Measurements from ENCODE around the gene HPCAL1. TPM values are rescaled to one million over a fixed set of nuclear protein-coding genes. Genes with fewer than 3 reads are reported as not detected.

HPCAL1 gene
- total and polyA plus RNA-seq, 2 donors (not counting 1 experiment from before 2014, with no cell fraction given): 60.3 to 65.1 TPM

- H3K36me3 ChIP-seq (replicated peaks in 1 of 2; ENCODE audit: control extremely low read depth in 1 of 2, control insufficient read depth in 1 of 2, extremely low read depth in 1 of 2, insufficient read depth in 2 of 2, low read length in 1 of 2): peaks cover 0 to under 1% of the 10 kb centered on the region in 2 experiments
- no peaks in the 10 kb centered on the region for H3K27me3 Mint-ChIP-seq
- H2AFZ ChIP-seq (ENCODE audit: insufficient read depth, low read depth, low read length, poor library complexity, severe bottlenecking): no peak overlapping the region
- H3K4me3 ChIP-seq (ENCODE audit: control extremely low read depth in 1 of 5, extremely low read depth in 1 of 5, insufficient read depth in 1 of 5, low read depth in 2 of 5, low read length in 4 of 5): no peak overlapping the region
- no peaks in the 10 kb centered on the region for H3K27me3 ChIP-seq (replicated peaks in 1 of 4; ENCODE audit: control extremely low read depth in 1 of 4, control insufficient read depth in 3 of 4, insufficient read depth in 4 of 4, low read length in 3 of 4)
- H3K27ac ChIP-seq (ENCODE audit: low read length in 2 of 2): no peak overlapping the region
- no peak overlapping the region for H3K4me3 Mint-ChIP-seq
- CTCF ChIA-PET: interaction anchor here (1.7 kb wide), 1 partner anchor 93 kb away, joined by 5 read pairs; no protein-coding TSS in a partner anchor
- no peak overlapping the region for H3K4me2 ChIP-seq (replicated peaks; ENCODE audit: low read depth, low read length, poor library complexity, severe bottlenecking)
- H3K27ac Mint-ChIP-seq: no peak overlapping the region
- no peaks in the 10 kb centered on the region for H3K4me1 ChIP-seq (ENCODE audit: control insufficient read depth in 2 of 2, insufficient read depth in 2 of 2, low read length in 2 of 2)
- DNase-seq (no peak), ATAC-seq (ENCODE audit: low read depth) (no peak)
- intact Hi-C loops (cut with micrococcal nuclease): no loop called here
- POLR2A ChIA-PET: interaction anchor here (0.7 kb wide), 1 partner anchor 15 kb away, joined by 6 read pairs; no protein-coding TSS in a partner anchor
- peaks cover 64% of the 10 kb centered on the region for H4K20me1 ChIP-seq (ENCODE audit: control insufficient read depth, insufficient read depth, low read length, poor library complexity, severe bottlenecking)
- H3K9me3 ChIP-seq (ENCODE audit: control extremely low read depth in 1 of 3, control insufficient read depth in 2 of 3, insufficient read depth in 1 of 3, low read length in 2 of 3): no peaks in the 10 kb centered on the region
- TF ChIP-seq EZH2 (IDR thresholded peaks at IDR 0.05; ENCODE audit: borderline replicate concordance, insufficient read depth, low read depth, low read length, poor library complexity, severe bottlenecking): no peak
- no peak for TF ChIP-seq CTCF (IDR thresholded peaks at IDR 0.05)
- WGBS (ENCODE audit: insufficient coverage): 73% methylated on average over 4 of the region's 7 CpGs
- H3K79me2 ChIP-seq (ENCODE audit: control insufficient read depth, insufficient read depth, low read length): peaks cover 97% of the 10 kb centered on the region
- no peak overlapping the region for H3K9ac ChIP-seq (ENCODE audit: low read length)
- H3K4me1 Mint-ChIP-seq: peaks cover 29% of the 10 kb centered on the region
- no peaks in the 10 kb centered on the region for H3K9me3 Mint-ChIP-seq (ENCODE audit: insufficient read depth)
Measured at GRCh38 chr2:10316860-10317259, 14.2 kb downstream of the HPCAL1 start.

- Histone ChIP-seq H3K36me3 (replicated peaks in 1 of 2; ENCODE audit: control extremely low read depth in 1 of 2, control insufficient read depth in 1 of 2, extremely low read depth in 1 of 2, insufficient read depth in 2 of 2, low read length in 1 of 2) (no peaks in the 10 kb centered on the region), H3K4me1 (ENCODE audit: control insufficient read depth in 2 of 2, insufficient read depth in 2 of 2, low read length in 2 of 2) (peaks cover 0 to 3% of the 10 kb centered on the region in 2 donors), H3K4me3 (ENCODE audit: control extremely low read depth in 1 of 5, extremely low read depth in 1 of 5, insufficient read depth in 1 of 5, low read depth in 2 of 5, low read length in 4 of 5) (no peak overlapping the region), H3K27me3 (replicated peaks in 1 of 4; ENCODE audit: control extremely low read depth in 1 of 4, control insufficient read depth in 3 of 4, insufficient read depth in 4 of 4, low read length in 3 of 4) (no peaks in the 10 kb centered on the region), H3K79me2 (ENCODE audit: control insufficient read depth, insufficient read depth, low read length) (peaks cover 97% of the 10 kb centered on the region), H3K27ac (ENCODE audit: low read length in 2 of 2) (no peak overlapping the region), H3K4me2 (replicated peaks; ENCODE audit: low read depth, low read length, poor library complexity, severe bottlenecking) (no peak overlapping the region), H2AFZ (ENCODE audit: insufficient read depth, low read depth, low read length, poor library complexity, severe bottlenecking) (no peak overlapping the region), H4K20me1 (ENCODE audit: control insufficient read depth, insufficient read depth, low read length, poor library complexity, severe bottlenecking) (peaks cover 67% of the 10 kb centered on the region), H3K9me3 (ENCODE audit: control extremely low read depth in 1 of 3, control insufficient read depth in 2 of 3, insufficient read depth in 1 of 3, low read length in 2 of 3) (peaks cover 0 to 4% (median 0%) of the 10 kb centered on the region in 3 donors), H3K9ac (ENCODE audit: low read length) (no peak overlapping the region)
- DNase-seq (no peak), ATAC-seq (ENCODE audit: low read depth) (no peak)
- Mint-ChIP-seq H3K4me3 (no peak overlapping the region), H3K27ac (no peak overlapping the region), H3K4me1 (peaks cover 33% of the 10 kb centered on the region), H3K9me3 (ENCODE audit: insufficient read depth) (no peaks in the 10 kb centered on the region), H3K27me3 (no peaks in the 10 kb centered on the region)
- 72% methylated on average over 4 of the region's 5 CpGs for WGBS (ENCODE audit: insufficient coverage)
- CTCF ChIA-PET: interaction anchor here (1.3 to 1.7 kb wide), 2 partner anchors 11 to 92 kb away, joined by 3 to 5 read pairs; no protein-coding TSS in a partner anchor
- POLR2A ChIA-PET: no interaction called here
- intact Hi-C loops (cut with micrococcal nuclease): no loop called here
- TF ChIP-seq CTCF (IDR thresholded peaks at IDR 0.05) (no peak), EZH2 (IDR thresholded peaks at IDR 0.05; ENCODE audit: borderline replicate concordance, insufficient read depth, low read depth, low read length, poor library complexity, severe bottlenecking) (no peak)
Measured at GRCh38 chr2:10317646-10318045, 14.9 kb downstream of the HPCAL1 start.
